GM12875 (cell line): ENCODE results near the gene SV2C.

Experiments
- H3K4me3 ChIP-seq: one replicate; pipeline ENCODE4 v1.5.1; 2011; ENCODE audit warnings: low read depth, low read length, control low read depth
- CTCF ChIP-seq: IDR thresholded peaks from 2 replicates; pipeline ENCODE4 v1.5.1; 2011; ENCODE audit warnings: low read depth, mild to moderate bottlenecking, control low read depth, inconsistent platforms, low read length, moderate library complexity, borderline replicate concordance; ENCODE audit not compliant: insufficient read depth

Gene SV2C

GRCh38 chr5:76194340-76194739, 111.2 kb downstream of the SV2C start:
- no peak overlapping the region for H3K4me3 ChIP-seq
- no peak for TF ChIP-seq CTCF

- no peak overlapping the region for H3K4me3 ChIP-seq
- TF ChIP-seq CTCF = no peak
These were observed 113.3 kb downstream of the SV2C start for GRCh38 chr5:76196457-76196856.

GRCh38 chr5:76196886-76197489, 113.8 kb downstream of the SV2C start:
- no peak overlapping the region for H3K4me3 ChIP-seq
- TF ChIP-seq CTCF = no peak

GRCh38 chr5:76197726-76198125, 114.5 kb downstream of the SV2C start:
- no peak for TF ChIP-seq CTCF
- no peak overlapping the region for H3K4me3 ChIP-seq

GRCh38 chr5:76199336-76200318, 116.4 kb downstream of the SV2C start:
- no peak for TF ChIP-seq CTCF
- no peak overlapping the region for H3K4me3 ChIP-seq

- no peak overlapping the region for H3K4me3 ChIP-seq
- TF ChIP-seq CTCF = no peak
These were observed 119.0 kb downstream of the SV2C start for GRCh38 chr5:76202182-76202581.
